Stomach (tissue), 19 donors: ENCODE results near the gene SIRPD. TPM values are rescaled to one million over a fixed set of nuclear protein-coding genes. Genes with fewer than 3 reads are reported as not detected.

Experiments
- DNase-seq, 2 donors: peaks; one replicate each; pipeline versions ENCODE4 v3.0.0 to v3.0.0-alpha.2; 2013 to 2019
- H3K27ac ChIP-seq, 5 donors: fragments of 200-600 bp in 4 of 5; sonication (generic) in 4 of 5; one replicate each; pipeline ENCODE4 v1.5.1; 2013 to 2019; ENCODE audit warnings: mild to moderate bottlenecking in 1 of 5, moderate library complexity in 1 of 5
- H3K27me3 ChIP-seq, 3 donors: fragments of 200-600 bp; sonication (generic); one replicate each; pipeline ENCODE4 v1.5.1; 2017 to 2019; ENCODE audit warnings: mixed run types in 1 of 3
- H3K36me3 ChIP-seq, 4 donors: fragments of 200-600 bp; sonication (generic); 1 replicate in 3 of 4; 2 replicates in 1 of 4; pipeline ENCODE4 v1.5.1; 2016 to 2019
- H3K4me1 ChIP-seq, 4 donors: fragments of 200-600 bp; sonication (generic); one replicate each; pipeline ENCODE4 v1.5.1; 2016 to 2019
- H3K4me3 ChIP-seq, 4 donors: fragments of 200-600 bp; sonication (generic) in 3 of 4; one replicate each; pipeline ENCODE4 v1.5.1; 2016 to 2019; ENCODE audit warnings: mild to moderate bottlenecking in 1 of 4
- H3K9me3 ChIP-seq, 4 donors: fragments of 200-600 bp; sonication (generic); one replicate each; pipeline ENCODE4 v1.5.1; 2016 to 2019
- EP300 ChIP-seq: sonication (generic); formaldehyde crosslinking; IDR thresholded peaks from one replicate; pipeline ENCODE4 v1.6.1; 2017; ENCODE audit warnings: antibody characterized with exemption
- POLR2A ChIP-seq, 4 donors: fragments of 450-650 bp; IDR thresholded peaks; one replicate each; pipeline ENCODE4 v1.6.1; 2016; ENCODE audit warnings: antibody characterized with exemption in 4 of 4, control low read depth in 2 of 4, mild to moderate bottlenecking in 1 of 4, moderate library complexity in 1 of 4
- POLR2AphosphoS5 ChIP-seq, 3 donors: sonication (generic); formaldehyde crosslinking; IDR thresholded peaks; one replicate each; pipeline ENCODE4 v1.6.1; 2016; ENCODE audit warnings: antibody characterized with exemption in 3 of 3
- WGBS, 5 donors: extraction: QIAGEN DNeasy Blood & Tissue Kit in 3 of 5; methylation state at CpG; one replicate each; pipeline versions ENCODE4 v1.1.5 to v1.1.7; 2013 to 2018; 5-methylcytosine and 5-hydroxymethylcytosine counted together
- intact Hi-C: fragments of 100-400 bp; cut with DNase I; formaldehyde crosslinking; loops from one replicate; pipeline ENCODE4 v1.15.1; 2023; ENCODE audit warnings: low total_unique reads
- long read RNA-seq, 10 donors: transcript quantifications; one replicate each; lab custom pipeline, GENCODE V29; 2026
- polyA plus RNA-seq, 3 donors: library from polyadenylated mRNA; stranded (reverse); fragments of 200-250 nt; gene quantifications; one replicate each; pipeline ENCODE4 v1.2.3, GENCODE V29; 2013
- total RNA-seq, 5 donors: library from RNA; depleted of rRNA; stranded (reverse); fragments of >200 nt; gene quantifications; one replicate each; pipeline versions ENCODE4 v1.1.0 to v1.2.3, GENCODE V29; 2014 to 2016
- TF ChIP-seq, protein P1 (sequence below), 7 experiments: fragments of 450-650 bp in 4 of 7; fragments of 200-600 bp in 3 of 7; sonication (generic) in 3 of 7; IDR thresholded peaks; one replicate each; pipeline ENCODE4 v1.5.1; 2016 to 2019; ENCODE audit warnings: antibody characterized with exemption in 7 of 7, control low read depth in 2 of 7, mild to moderate bottlenecking in 1 of 7
- donor health status: healthy with polysubstance abuse.
- donor health status: Bipolar disorder and iron deficiency.
- donor health status: healthy.

The SIRPD gene
- total RNA-seq (under 1 TPM in 1 of 5 donors, not detected in 4; 0.45 TPM), polyA plus RNA-seq (not detected)
- long read RNA-seq, donor 1, result 0 reads
- long read RNA-seq, donor 2, result 0 reads
- long read RNA-seq, donor 3, result 0 reads
- long read RNA-seq, donor 4, result 0 reads
- long read RNA-seq, donor 5, result 0 reads
- long read RNA-seq, donor 6, result 0 reads
- long read RNA-seq, donor 7, result 0 reads
- long read RNA-seq, donor 8, result 0 reads
- long read RNA-seq, donor 9, result 0 reads
- long read RNA-seq, donor 10, result 0 reads

DNA sequence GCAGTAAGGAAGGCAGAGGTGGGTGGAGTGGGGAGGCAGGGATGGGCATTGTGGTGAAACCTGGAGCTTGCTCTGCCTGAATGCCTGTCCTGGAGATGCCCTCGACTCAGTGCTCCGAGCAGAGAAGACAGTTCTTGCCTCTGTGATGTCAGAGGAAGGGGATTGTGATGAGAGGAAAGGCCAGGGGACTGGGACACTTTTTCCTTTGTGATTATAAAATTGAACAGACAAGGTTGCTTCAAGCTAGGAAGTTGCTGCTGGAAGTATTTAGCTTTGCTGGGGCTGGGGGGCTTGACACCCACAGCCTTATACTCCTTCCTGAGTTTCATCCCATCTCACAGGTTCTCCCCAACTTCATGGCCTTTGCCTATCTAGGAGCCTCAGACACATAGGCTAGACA, at the start of gene SIRPD:
TSS of gene SIRPD (minus strand) at position 101 of the 400 bp plus-strand sequence. CDS start at position 49, 52 bp downstream.
- intact Hi-C loops, result no loop called here
- Histone ChIP-seq H3K36me3 (no peaks in the 10 kb centered on the region), H3K4me3 (no peak within 1 kb of the TSS), H3K27ac (no peak within 1 kb of the TSS), H3K9me3 (peaks cover 0 to 6% (median 4%) of the 10 kb centered on the region in 4 donors), H3K27me3 (peaks cover 0 to under 1% (median 0%) of the 10 kb centered on the region in 3 donors), H3K4me1 (no peaks in the 10 kb centered on the region)
- no peak for DNase-seq
- WGBS, 5 donors, result 53 to 85% (median 71%) methylated on average over 2 of the region's 2 CpGs
- TF ChIP-seq EP300 (no peak), POLR2A (IDR thresholded peaks at IDR 0.05) (no peak), POLR2AphosphoS5 (IDR thresholded peaks at IDR 0.05) (no peak)
- TF ChIP-seq, protein P1, sequence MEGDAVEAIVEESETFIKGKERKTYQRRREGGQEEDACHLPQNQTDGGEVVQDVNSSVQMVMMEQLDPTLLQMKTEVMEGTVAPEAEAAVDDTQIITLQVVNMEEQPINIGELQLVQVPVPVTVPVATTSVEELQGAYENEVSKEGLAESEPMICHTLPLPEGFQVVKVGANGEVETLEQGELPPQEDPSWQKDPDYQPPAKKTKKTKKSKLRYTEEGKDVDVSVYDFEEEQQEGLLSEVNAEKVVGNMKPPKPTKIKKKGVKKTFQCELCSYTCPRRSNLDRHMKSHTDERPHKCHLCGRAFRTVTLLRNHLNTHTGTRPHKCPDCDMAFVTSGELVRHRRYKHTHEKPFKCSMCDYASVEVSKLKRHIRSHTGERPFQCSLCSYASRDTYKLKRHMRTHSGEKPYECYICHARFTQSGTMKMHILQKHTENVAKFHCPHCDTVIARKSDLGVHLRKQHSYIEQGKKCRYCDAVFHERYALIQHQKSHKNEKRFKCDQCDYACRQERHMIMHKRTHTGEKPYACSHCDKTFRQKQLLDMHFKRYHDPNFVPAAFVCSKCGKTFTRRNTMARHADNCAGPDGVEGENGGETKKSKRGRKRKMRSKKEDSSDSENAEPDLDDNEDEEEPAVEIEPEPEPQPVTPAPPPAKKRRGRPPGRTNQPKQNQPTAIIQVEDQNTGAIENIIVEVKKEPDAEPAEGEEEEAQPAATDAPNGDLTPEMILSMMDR (IDR thresholded peaks at IDR 0.05), result no peak

DNA sequence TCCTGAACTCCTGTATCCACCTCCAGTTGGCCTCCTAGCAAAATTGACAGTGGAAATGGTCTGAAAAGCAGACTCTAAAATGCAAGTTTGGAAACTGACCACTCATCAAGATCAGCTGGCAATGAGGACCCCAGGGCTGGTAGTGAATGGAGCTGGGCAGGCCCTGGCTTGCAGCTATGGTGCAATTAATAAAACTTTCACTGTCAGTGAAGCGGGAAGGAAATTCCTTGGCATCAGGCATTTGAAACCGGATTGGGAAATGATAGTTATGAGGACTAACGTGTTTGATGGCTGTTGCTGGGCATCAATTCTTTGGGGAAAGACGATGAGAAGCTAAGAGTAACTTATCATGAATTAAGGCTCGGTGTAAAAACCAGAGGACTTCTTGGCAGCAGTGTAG, 43.2 kb upstream of the SIRPD start:
- Histone ChIP-seq H3K36me3 (no peaks in the 10 kb centered on the region), H3K4me3 (no peak overlapping the region), H3K4me1 (no peaks in the 10 kb centered on the region), H3K27ac (no peak overlapping the region), H3K27me3 (no peaks in the 10 kb centered on the region), H3K9me3 (no peaks in the 10 kb centered on the region)
- intact Hi-C loops, result no loop called here
- 83% methylated on average over 5 of the region's 5 CpGs; no CpG with 5 or more reads in 4 of the 5 donors for WGBS, 5 donors
- DNase-seq, result no peak
- TF ChIP-seq POLR2A (IDR thresholded peaks at IDR 0.05) (no peak), POLR2AphosphoS5 (IDR thresholded peaks at IDR 0.05) (no peak), EP300 (no peak)
- TF ChIP-seq, protein P1 (IDR thresholded peaks at IDR 0.05), result no peak

DNA sequence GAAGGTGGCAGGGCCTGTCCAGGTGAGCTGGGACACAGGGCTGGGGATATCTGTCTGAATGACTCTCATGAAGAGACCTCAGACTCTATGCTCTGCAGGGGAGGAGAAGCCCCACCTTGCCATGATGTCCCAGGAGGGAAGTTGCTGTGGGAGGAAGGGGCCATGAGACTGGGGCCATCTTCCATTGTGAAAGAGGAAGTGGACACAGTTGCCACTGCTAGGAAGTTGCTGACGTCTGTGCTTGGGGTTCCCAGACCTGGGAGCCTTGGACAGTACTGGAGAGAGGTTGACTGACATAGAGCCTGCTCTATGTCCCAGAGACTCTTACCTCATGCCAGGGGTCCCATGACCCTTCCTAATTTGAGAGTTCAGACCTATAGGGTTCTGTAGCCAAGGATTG, 37.8 kb upstream of the SIRPD start:
- no peak overlapping the region for H3K27ac ChIP-seq
- no peaks in the 10 kb centered on the region for H3K36me3 ChIP-seq
- H3K4me3 ChIP-seq, result no peak overlapping the region
- WGBS, 5 donors, result 33% methylated on average over 1 of the region's 1 CpG; no CpG with 5 or more reads in 4 of the 5 donors
- intact Hi-C loops, result no loop called here
- H3K27me3 ChIP-seq, result no peaks in the 10 kb centered on the region
- H3K4me1 ChIP-seq, result no peaks in the 10 kb centered on the region
- DNase-seq, result peak in 1 of 2 donors; percentile 16
- no peaks in the 10 kb centered on the region for H3K9me3 ChIP-seq
- TF ChIP-seq POLR2A (IDR thresholded peaks at IDR 0.05) (no peak), POLR2AphosphoS5 (IDR thresholded peaks at IDR 0.05) (no peak), EP300 (no peak)
- TF ChIP-seq, protein P1 (IDR thresholded peaks at IDR 0.05), result no peak

DNA sequence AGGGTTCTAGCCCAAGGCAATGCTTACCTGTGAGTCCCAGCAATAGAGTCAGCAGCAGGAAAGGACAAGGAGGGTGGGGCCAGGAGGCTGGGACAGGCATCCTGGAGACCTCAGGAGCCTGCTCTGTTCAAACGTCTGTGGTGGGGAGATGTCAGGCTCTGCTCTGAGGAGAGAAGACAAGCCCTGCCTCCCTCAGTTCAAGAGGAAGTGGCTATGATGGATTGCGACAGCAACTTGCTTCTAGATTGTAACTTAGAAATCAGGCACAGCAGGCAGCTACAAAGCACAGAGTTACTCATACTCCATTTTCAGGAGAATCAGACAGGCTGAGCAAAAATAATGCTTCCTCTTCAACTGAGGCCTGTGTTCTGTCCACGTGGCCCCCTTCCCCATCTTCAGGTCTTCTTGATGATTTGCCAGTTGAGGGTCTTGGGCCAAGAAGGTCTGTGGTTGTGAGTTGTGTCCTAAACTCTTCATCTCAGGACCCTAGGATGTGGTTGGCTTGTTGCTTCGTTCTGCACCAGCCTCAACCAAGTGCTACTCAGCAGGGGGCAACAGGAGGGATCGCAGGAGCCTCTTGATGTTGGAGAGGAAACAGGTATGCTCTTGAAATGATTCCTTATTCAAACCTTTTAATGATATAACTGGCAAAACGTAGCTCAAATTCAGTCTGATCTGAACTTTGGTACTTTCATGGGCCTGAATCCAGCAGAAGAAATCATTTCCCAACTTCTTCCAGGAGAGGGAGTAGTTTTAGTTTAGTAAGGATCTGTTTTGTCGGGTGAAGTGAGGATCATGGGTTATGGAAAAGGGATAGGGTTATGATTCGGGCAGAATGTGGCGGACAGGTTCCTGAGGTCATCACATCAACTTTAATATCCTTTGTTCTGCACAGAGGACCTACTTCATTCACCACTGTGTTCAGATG, 31.3 kb upstream of the SIRPD start:
- Histone ChIP-seq H3K9me3 (no peaks in the 10 kb centered on the region), H3K4me1 (no peaks in the 10 kb centered on the region), H3K27me3 (no peaks in the 10 kb centered on the region), H3K36me3 (no peaks in the 10 kb centered on the region), H3K4me3 (no peak overlapping the region), H3K27ac (peak overlapping the region in 2 of 5 donors; percentile 46 to 65)
- DNase-seq, result peak in 1 of 2 donors; percentile 46
- 41% methylated on average over 9 of the region's 9 CpGs; no CpG with 5 or more reads in 4 of the 5 donors for WGBS, 5 donors
- intact Hi-C loops, result no loop called here
- TF ChIP-seq EP300, result no peak
- no peak for TF ChIP-seq POLR2A (IDR thresholded peaks at IDR 0.05)
- TF ChIP-seq, protein P1 (IDR thresholded peaks at IDR 0.05), result no peak
- TF ChIP-seq POLR2AphosphoS5 (IDR thresholded peaks at IDR 0.05), result no peak
